GM18861 (cell line): ENCODE data around the gene PELI1.

Source experiments
- ATAC-seq: cut with Tn5 transposase; IDR thresholded peaks from one replicate; pipeline ENCODE4 v1.9.1; 2021; ENCODE audit not compliant: unreplicated experiment

Gene PELI1

GRCh38 chr2:64162516-64162915, 18.3 kb upstream of the PELI1 start:
- no peak for ATAC-seq

GRCh38 chr2:64157792-64158191, 13.6 kb upstream of the PELI1 start:
- no peak for ATAC-seq

GRCh38 chr2:64153811-64154210, 9.6 kb upstream of the PELI1 start:
- ATAC-seq, result no peak

- no peak for ATAC-seq
Measured at GRCh38 chr2:64151476-64151875, 7.3 kb upstream of the PELI1 start.

GRCh38 chr2:64145714-64146113, 1.5 kb upstream of the PELI1 start:
- no peak for ATAC-seq

GRCh38 chr2:64145119-64145518, 899 bp upstream of the PELI1 start:
- ATAC-seq, result no peak

GRCh38 chr2:64143169-64144056, 807 bp downstream of the PELI1 start:
- no peak for ATAC-seq

GRCh38 chr2:64142741-64143168, 1.5 kb downstream of the PELI1 start:
- ATAC-seq, result no peak

GRCh38 chr2:64141674-64142405, 2.4 kb downstream of the PELI1 start:
- no peak for ATAC-seq

- no peak for ATAC-seq
Measured at GRCh38 chr2:64140665-64141200, 3.5 kb downstream of the PELI1 start.

GRCh38 chr2:64139956-64140355, 4.3 kb downstream of the PELI1 start:
- no peak for ATAC-seq

- ATAC-seq, result no peak
Measured at GRCh38 chr2:64137996-64138395, 6.2 kb downstream of the PELI1 start.

- no peak for ATAC-seq
Measured at GRCh38 chr2:64137567-64137966, 6.7 kb downstream of the PELI1 start.

- no peak for ATAC-seq
Measured at GRCh38 chr2:64135421-64135820, 8.8 kb downstream of the PELI1 start.

- no peak for ATAC-seq
Measured at GRCh38 chr2:64134813-64135212, 9.4 kb downstream of the PELI1 start.

GRCh38 chr2:64133828-64134227, 10.4 kb downstream of the PELI1 start:
- ATAC-seq, result no peak

GRCh38 chr2:64133354-64133753, 10.9 kb downstream of the PELI1 start:
- no peak for ATAC-seq

- ATAC-seq, result no peak
Measured at GRCh38 chr2:64130333-64130732, 13.9 kb downstream of the PELI1 start.

GRCh38 chr2:64128943-64129391, 15.3 kb downstream of the PELI1 start:
- ATAC-seq, result no peak

GRCh38 chr2:64128406-64128805, 15.8 kb downstream of the PELI1 start:
- no peak for ATAC-seq

- no peak for ATAC-seq
Measured at GRCh38 chr2:64127119-64127518, 17.1 kb downstream of the PELI1 start.

- ATAC-seq, result no peak
Measured at GRCh38 chr2:64126601-64127000, 17.6 kb downstream of the PELI1 start.
